Kidney epithelial cell (primary cell): ENCODE results near the gene GSTA4. TPM values are rescaled to one million over a fixed set of nuclear protein-coding genes. Genes with fewer than 3 reads are reported as not detected.

Source experiments
- DNase-seq: peaks from one replicate; pipeline ENCODE4 v3.0.0-alpha.2; 2010; ENCODE audit warnings: low read depth
- H3K27me3 ChIP-seq: 2 replicates; pipeline ENCODE4 v1.6.0; 2011; ENCODE audit warnings: low read length; ENCODE audit not compliant: control insufficient read depth, insufficient read depth
- H3K36me3 ChIP-seq: 2 replicates; pipeline ENCODE4 v1.5.1; 2011; ENCODE audit warnings: low read length; ENCODE audit not compliant: control insufficient read depth, insufficient read depth
- H3K4me3 ChIP-seq: 2 replicates; pipeline ENCODE4 v1.5.1; 2011; ENCODE audit warnings: low read depth, mild to moderate bottlenecking, control low read depth, low read length
- CTCF ChIP-seq: IDR thresholded peaks from 2 replicates; pipeline ENCODE4 v1.5.1; 2011; ENCODE audit warnings: mild to moderate bottlenecking, moderate library complexity, low read length, control low read depth, inconsistent platforms; ENCODE audit not compliant: insufficient read depth, poor library complexity, severe bottlenecking
- total RNA-seq: library from RNA; depleted of rRNA; stranded (reverse); fragments of >200 nt; gene quantifications from 2 replicates; pipeline ENCODE4 v1.2.3, GENCODE V29; 2015

Gene GSTA4
- total RNA-seq, 1 donor from 2014 or later, result 14.3 TPM

GRCh38 chr6:53020005-53020744, 25.1 kb upstream of the GSTA4 start:
- Histone ChIP-seq H3K27me3 (no peaks in the 10 kb centered on the region), H3K4me3 (no peak overlapping the region), H3K36me3 (peaks cover 1% of the 10 kb centered on the region)
- no peak for DNase-seq
- no peak for TF ChIP-seq CTCF

GRCh38 chr6:53018446-53018845, 23.4 kb upstream of the GSTA4 start:
- TF ChIP-seq CTCF, result no peak
- no peaks in the 10 kb centered on the region for H3K27me3 ChIP-seq
- H3K36me3 ChIP-seq, result peaks cover 1% of the 10 kb centered on the region
- no peak for DNase-seq
- H3K4me3 ChIP-seq, result no peak overlapping the region

- no peak for DNase-seq
- Histone ChIP-seq H3K27me3 (no peaks in the 10 kb centered on the region), H3K4me3 (no peak overlapping the region), H3K36me3 (peaks cover 1% of the 10 kb centered on the region)
- TF ChIP-seq CTCF, result no peak
Observed at GRCh38 chr6:53015486-53015885, 20.4 kb upstream of the GSTA4 start.

DNA sequence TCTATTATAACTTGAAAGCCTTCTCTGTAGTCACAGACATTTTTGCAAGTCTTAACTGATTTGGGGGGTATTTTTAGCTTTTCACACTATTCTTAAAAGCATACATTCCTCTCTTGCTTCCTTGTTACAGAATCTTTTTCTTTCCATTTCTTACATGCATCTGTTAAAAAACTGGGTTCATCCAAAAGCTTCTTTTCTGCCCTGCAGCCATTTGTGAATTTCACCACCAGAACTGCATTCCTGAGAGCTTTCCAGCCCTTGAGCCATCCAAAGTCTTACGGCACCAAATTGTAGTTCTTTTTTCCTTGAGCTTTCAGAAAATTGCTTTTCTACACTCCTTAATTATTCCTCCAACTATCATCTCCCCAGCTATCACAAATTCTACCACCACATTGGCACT, 19.7 kb upstream of the GSTA4 start:
- no peak for DNase-seq
- Histone ChIP-seq H3K27me3 (no peaks in the 10 kb centered on the region), H3K4me3 (no peak overlapping the region), H3K36me3 (peaks cover 1% of the 10 kb centered on the region)
- no peak for TF ChIP-seq CTCF

- Histone ChIP-seq H3K36me3 (peaks cover 1% of the 10 kb centered on the region), H3K4me3 (no peak overlapping the region), H3K27me3 (no peaks in the 10 kb centered on the region)
- no peak for TF ChIP-seq CTCF
- DNase-seq, result no peak
Observed at GRCh38 chr6:53014063-53014462, 19.0 kb upstream of the GSTA4 start.

DNA sequence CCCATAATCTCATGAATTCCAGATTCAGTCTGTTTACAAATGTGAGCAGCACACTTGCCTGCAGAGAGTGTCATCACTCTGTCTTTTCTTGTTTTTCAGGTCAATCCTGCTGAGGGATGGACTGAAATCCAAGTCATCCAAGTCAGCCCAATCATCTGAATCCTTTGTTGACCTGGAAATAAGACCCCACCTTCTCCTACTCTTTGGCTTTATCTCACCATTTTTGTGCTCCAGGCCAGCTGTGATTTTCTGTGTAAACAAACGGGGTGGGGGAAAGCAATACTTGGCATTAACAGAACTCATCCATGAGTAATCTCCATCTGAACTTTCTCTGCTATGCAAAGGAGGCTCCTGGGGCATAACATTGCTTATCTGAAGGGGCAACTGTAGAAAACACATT, 16.9 kb upstream of the GSTA4 start:
- H3K4me3 ChIP-seq, result no peak overlapping the region
- H3K27me3 ChIP-seq, result no peaks in the 10 kb centered on the region
- no peaks in the 10 kb centered on the region for H3K36me3 ChIP-seq
- TF ChIP-seq CTCF, result no peak
- no peak for DNase-seq
